GM19023 (cell line): ENCODE results near the gene MRPL17.

Experiments
- ATAC-seq: cut with Tn5 transposase; IDR thresholded peaks from one replicate; pipeline ENCODE4 v1.9.1; 2021; ENCODE audit warnings: mild to moderate bottlenecking, moderate library complexity; ENCODE audit not compliant: unreplicated experiment

Gene MRPL17

DNA sequence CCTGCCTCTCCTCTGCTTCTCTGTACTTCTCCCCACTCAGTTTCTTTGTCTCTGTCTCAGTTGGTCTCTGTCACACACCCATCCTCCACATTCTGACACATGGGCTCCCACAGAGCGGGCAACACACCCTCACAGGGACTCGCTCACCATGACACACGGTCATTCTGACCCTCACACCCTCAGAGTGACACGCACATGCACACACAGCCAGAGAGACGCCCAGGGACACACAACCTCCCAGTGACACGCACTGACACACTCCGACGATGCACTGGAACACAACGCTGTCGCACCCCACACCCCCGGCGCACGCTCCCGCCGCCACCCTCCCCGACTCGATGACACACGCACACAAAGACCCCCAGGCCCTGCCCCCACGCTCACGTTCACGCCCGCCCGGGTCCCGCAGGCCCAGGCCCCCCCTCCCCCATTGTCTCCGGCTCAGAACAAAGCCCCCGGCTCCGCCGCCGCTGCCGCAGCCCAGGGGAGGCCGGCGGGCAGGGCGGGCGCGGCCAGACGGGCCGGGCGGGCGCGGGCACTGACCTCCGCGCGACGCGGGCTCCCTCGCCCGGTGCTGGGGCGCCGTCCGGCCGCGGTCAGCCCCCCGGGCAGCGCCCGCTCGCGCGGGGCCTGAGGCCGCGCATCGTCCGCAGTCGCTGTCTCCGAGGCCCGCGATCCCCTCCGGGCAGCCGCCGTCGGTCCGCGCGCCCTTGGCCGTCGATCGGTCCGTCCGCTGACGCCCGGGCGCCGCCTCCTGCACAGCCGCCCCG, 27.9 kb downstream of the MRPL17 start:
- ATAC-seq = no peak

DNA sequence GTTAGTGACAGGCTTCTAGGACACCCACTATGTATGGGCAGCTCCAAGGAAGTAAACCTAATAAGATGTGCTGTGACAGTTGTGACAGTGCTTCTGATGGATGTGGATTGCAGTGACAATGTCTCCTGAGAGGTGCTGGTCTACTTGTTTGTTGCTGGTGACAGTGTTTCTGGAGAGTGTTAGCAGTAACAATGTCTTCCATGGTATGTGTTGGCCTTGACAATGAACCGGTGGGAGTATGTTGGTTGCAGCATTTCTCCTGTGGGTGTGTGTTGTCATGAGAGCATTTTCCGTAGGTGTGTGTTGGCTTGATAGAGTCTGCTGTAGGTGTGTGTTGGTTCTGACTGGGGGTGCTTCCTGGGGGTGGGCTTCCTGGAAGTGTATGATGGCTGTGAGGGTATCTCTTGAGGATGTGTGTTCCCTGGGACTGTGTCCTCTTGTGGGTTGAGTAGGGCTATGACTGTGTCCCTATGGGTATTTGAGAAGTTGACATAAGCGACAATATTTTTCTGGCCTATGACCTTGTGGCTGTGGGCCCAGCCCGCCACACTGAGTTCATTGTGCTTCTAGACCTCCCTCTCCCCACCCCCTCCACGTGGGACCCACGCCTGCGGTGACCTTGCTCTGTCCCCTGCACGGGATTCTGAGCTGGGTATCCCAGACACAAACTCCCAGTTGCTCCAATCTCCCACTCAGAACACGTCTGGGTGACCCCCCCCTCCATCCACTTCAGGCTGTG, 28.7 kb downstream of the MRPL17 start:
- ATAC-seq = no peak

DNA sequence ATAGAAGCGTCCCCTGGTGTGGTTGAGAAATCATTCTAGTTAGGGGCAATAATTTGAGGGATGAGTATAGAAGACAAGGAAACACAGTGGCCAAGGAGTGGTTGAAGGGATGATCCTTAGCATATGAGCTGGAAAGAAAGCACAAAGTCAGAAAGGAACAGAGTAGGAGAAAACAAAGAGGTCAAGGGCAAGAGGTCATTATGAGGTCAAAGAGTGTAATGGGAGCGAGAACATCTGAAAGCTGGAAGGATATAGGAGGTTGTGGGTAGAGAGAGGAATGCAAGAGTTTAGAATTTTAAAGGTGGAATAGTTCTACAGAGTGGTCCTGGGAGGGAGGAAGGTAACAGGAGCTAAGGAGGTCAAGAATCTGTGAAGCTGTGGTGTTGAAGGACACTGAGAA, 29.5 kb downstream of the MRPL17 start:
- ATAC-seq = no peak

DNA sequence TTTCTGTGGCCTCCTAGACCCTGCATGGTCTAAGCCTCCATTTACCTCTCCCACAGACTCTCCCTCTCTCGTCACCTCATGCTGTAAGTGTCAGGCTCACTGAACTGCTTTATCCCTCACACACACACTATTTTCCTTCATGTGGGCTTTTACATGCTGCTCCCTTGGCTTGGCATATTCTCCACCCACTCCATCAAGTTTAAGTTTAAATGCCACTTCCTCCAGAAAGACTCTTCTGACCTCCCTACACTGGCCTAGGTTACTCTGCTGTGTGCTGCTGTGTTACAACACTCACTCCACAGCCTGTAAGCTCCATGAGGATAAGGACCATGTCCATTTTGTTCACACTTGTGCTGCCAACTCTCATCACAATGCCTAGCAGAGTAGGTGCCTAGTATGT, 30.0 kb downstream of the MRPL17 start:
- ATAC-seq = no peak

DNA sequence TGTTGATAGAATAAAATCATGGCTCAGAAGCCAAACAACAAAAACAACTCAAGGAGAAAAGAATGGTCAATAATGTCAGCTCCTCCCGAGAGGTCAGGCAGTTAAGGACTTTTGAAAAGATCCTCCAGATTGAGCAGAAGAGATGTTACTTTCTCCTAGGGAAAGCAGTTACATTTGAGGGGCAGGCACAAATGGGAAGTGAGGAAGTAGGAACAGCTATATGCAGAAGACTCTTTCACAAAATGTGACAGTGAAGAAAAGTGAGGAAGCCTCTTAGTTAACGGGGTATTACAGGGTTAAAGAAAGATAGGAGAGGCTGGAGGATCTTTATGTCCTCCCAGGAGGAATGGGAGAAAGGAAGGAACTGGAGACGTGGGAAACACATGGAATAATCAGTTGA, 31.0 kb downstream of the MRPL17 start:
- no peak for ATAC-seq

DNA sequence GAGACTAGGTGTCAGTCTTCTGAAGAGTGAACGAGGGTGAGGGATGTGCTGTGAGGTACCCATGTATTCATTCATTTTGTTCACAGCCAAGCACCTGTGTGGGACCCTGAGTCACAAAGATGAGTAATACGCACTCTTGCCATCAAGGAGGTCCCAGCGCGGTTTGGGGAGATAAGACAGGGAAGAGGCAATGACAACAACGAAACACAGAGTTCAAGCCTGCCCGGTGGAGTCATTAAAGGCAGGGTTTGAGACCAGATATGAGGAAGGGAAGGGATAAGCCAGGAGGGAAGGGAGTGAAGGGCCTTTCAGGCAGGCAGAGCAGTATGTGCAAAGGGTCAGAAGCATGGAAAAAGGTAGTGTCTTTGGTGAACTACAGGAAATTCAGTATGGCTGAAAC, 32.2 kb downstream of the MRPL17 start:
- no peak for ATAC-seq

DNA sequence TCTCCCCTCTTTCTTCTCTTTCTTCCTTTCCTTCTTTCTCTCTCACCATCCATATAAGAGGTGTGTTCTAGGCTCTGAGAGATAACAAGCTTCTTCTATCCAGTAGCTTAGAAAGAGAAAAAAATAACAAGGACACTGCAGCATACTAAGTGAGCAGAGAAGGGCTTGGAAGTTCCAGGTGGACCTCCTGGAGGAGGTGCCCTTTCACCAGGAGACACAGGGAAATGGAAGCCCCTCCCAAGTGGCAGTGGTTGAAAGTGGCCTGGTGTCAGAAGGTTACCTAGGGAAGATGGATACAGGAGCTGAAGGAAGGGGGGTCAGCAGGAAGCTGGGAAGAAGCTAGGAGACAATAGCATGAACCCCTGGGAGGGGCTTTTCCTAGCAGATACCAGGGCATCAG, 33.0 kb downstream of the MRPL17 start:
- no peak for ATAC-seq

DNA sequence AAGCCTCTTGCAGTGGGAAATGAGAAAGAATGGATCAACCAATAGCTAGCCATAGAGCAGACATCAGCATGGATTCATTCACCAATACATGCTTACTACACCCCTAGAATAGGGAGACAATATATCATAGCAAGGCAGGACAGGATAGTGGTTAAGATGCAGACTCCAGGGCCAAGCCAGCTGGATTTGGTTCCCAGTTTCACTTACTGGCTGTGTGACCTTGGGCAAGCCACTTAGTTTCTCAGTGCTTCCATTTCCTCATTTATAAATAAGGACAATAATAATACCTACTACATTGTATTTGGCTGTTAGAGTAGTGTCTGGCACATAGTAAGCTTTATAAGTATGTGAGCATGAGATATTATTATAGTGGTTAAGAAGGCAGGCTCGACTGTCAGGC, 34.6 kb downstream of the MRPL17 start:
- no peak for ATAC-seq

DNA sequence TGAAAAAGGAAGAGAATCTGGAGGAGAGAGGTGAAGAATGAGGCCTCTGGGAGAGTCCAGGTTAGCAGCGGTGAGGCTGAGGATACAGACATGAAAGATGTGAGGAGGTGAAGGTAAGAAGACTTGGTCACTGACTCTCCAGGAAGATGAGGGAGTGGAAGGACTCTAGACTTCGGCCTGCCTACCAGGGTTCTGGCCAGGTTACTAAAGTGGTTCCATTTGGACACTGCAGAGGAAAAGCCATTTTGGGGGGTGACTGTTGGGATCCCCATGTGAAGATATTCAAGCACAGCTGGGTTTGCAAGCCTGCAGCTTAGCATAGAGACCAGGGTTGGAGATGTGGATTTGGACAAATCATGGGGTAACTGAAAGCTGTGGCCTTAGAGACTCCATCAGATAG, 35.3 kb downstream of the MRPL17 start:
- ATAC-seq = no peak

DNA sequence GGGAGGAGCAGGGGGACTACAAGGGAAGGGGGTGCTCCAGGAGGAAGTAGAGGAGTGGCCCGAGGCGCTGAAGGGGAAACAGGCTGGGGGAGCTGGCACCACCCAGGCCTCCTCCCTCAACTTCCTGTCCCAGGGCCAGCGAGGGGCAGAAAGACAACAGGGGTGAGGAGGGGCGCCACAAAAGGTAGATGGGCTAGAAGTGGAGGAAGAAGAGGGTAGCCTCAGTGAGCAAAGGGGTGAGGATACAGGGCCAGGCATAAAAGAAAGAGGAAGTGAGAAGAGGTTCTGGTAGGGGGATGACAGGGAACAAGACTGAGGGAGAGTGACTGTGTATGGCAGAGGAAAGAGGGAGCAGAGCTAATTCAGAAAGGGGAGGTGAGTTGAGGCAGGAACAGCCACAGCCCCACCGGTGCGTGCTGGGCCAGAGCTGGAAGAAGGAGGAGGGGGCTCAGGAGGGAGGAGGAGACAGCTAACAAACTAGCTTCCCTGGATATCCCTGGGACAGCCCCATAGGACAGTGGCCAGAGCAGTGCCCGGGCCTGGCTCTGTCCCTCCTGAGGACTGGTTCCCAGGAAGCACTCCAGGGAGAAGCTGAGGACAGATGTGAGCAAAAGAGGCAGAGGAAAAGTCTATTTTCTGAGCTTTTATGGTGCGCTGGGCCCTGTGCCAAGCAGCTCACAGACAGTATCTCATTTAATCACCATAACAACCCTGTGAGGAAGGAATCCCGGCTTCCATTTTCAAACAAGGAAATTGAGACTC, 36.0 kb downstream of the MRPL17 start:
- ATAC-seq = peak; percentile 85

DNA sequence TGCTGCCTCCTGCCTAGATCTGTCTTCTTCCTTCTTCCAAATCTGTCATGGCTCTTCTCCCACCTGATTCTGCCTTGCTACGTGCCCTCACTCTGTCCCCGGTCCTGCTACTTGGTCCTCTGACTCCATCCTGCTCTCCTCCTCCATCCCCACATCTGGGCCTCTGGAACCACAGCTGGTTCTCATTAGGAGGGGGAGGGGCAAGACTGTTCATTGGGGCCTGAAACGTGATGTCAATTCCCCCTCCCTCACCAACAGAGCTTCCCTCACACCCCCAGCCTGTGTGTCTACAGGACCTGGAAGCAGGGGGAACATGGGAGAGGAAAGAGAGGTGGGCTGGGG, 36.6 kb downstream of the MRPL17 start:
- no peak for ATAC-seq

DNA sequence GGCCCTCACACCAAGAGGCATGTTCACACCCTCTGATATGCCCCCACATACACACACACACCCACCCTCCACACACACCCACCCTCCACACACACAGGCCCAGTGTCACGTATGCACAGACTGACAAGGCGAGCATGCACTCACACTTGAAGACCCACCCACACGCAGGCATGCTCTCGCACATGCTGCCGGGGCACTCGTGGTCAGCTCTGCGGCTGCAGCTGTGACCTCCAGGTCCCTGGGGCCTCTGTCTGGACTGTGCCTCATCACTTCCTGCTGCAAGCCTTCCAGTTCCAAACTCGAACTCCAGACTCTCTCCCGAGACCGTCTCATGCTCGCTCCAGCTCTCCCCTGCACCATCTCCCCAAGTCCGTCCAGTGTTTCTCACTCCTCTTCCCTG, 37.1 kb downstream of the MRPL17 start:
- peak; percentile 37 for ATAC-seq

DNA sequence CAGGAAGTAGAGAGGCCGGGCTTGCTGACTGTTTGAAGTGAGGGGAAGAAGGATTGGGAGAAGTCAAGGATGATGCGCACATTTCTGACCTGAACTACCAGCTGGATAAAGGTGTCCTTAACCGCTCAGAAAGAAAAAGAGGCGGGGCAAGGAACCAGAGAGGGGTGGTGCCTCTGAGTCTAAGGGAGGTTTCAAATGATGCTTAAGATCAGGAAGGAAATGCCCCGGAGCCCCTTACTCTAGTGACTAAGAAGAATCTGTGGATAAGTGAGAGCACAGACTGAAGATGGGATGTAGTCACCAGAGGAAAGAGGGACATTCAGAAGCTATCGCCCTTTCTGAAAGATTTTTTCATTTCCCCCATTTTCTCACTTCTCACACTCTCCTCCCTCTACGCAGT, 40.2 kb downstream of the MRPL17 start:
- ATAC-seq = no peak

DNA sequence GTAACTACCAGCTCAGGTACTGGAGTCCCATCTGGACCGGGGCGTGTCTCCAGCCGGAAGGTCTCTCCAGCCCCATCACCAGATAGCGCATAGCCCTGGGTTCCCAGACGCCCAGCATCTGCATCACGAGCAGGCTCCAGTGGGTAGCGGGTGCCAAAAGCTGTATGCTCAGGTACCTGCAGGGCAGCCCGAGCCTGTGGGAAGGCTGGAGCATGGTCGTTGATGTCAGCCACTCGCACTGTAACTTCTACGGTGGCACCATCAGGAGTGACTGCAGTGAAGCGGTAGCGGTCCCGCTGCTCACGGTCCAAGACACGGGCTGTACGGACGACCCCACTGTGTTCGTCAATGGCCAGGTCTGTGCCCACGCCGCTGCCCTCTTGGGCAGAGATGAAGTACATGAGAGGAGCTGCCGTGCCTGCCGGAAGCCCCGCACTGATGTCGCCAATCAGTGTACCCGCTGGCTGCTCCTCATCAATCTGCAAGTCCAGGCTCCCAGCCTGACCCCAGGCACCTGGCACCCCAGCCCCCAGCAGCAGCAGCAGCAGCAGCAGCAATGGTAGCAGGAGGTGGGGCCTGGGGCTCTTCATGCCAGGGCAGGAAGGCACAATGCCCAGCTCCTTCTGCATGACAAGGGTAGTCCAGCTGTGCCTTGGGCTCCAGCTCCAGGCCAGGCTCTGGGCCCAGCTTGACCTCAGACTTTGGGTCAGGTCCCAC, 42.0 kb downstream of the MRPL17 start:
- no peak for ATAC-seq

DNA sequence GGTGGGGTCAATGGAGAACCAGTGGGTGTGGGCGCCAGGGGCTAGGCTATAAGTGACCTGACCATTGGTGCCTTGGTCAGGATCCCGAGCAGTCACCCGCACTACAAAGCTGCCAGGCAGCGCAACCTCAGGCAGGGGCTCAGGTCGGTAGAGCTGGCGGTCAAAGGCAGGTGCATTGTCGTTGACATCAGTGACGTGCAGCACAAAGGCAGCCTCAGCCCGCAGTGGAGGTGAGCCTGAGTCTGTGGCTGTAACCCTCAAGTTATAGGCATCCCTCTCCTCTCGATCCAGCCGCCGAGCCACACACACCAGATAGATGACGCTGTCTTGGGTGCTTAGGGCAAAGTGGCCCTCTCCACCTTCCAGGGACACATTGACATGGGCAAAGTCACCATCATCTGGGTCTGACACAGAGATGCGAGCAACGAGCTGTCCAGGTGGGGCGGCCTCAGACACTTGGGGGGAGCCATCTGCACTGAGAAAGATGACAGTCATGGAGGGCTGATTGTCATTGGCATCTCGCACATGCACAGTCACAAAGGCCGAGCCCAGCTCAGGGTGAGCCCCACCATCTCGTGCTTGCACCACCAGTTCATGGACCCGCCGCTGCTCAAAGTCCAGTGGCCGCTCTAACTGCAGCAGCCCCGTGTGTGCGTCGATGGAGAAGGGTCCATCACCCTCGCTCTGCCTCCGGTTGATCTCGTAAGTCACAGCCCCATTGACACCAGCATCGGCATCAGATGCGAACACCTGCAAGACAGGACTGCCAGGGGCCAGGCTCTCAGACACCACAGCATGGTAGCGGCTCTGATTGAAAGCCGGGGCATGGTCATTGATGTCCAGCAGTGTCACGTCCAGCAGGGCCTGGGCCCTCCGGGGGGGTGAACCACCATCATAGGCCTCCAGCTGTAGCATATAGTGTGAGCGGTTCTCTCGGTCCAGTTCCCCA, 42.8 kb downstream of the MRPL17 start:
- no peak for ATAC-seq

DNA sequence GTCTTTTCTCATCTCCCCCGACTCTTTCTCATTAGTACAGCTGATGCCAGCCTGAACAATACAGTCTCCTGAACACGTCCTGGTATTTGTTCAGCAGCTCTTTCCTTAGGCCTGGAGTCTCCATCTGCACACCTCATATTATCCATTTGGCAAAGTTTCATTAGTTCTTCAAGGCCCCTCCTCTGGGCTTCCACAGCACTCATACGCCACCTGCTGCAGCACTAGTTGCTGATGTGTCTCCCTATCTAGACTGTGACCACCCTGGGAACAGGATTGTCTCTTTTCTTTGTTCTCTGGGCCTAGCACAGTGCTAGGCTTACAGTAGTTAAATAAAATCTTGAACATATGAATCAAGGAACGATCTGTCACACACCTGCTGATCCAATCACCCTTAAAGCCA, 44.7 kb downstream of the MRPL17 start:
- ATAC-seq = no peak

DNA sequence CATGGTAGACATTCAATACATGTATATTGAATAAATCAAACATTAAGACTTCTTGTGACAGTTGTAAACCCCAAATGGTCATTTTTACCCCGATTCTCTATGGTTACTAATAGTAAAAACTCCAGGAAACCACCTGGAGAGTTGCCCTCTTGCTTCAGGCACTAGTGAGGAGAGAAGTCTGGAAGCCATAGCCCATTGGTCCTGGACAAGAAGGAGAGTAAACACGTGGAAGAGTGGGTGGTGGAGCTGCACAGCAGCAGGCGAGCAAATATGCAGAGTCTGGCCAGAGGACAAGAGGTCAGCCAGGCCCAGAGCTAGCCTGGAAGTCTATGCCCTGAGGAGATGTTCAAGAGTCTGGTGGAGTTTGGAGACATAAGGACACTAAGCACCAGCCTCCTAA, 45.3 kb downstream of the MRPL17 start:
- no peak for ATAC-seq

DNA sequence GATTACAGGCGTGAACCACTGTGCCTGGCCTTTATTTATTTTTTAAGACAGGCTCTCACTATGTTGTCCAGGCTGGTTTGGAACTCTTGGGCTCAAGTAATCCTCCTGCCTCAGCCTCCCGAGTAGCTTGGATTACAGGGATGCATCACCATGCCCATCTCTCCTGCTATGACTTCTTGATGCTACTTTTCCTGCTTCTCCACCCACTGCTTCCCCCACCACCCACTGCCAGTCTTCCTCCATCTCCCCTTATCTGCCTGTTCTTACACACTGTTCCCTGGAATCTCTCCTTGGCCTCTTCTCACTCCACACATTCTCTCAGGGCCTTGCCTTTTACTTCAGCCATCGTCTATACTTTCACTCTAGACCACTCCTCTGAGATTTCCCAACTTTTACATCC, 46.7 kb downstream of the MRPL17 start:
- ATAC-seq = no peak

DNA sequence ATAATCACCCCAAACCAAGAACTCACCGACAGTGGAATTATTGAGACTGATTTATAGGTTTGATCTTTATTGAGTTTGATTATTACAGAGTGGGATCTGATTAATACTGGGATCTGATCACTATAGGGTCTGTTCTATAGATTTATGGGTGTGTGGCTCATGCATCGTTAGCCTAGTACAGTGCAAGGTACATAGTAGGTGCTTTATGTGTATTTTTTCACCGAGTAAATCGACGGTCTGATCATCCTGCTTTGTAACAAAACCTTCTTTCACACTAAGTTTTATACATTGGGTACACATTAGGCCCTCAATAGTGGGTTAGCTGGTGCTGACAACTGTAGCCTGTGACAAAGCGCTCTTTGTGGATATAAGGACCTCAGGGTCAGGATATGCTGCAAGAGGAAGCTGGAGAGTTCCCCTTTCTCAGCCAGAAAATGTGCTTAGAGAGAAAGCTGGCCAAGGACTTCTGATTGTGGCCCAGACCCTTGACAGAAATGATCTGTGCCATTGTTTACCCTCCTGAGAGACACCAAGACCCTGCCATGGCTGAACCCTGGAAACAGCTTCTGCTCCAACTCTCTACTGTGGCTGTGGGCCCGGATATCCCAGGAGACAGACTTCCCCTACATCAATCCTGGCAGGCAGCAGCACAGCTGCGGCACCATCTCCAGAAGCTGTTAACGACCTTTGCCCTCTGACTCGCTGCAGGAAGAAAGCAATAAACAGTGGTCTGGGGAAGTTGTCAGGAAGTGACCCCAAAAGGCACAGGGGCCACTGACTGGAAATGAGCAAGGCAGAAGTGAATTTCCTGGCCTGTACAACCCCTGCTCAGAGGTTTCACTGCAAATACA, 47.8 kb downstream of the MRPL17 start:
- ATAC-seq = no peak
